HEK293T (cell line): Measurements from ENCODE around the gene TRIOBP.
A peak's percentile ranks its signal among the peaks of the same experiment; 100 is the strongest.

Experiments
- CTCF ChIA-PET: fragments of 350-600 bp; formaldehyde crosslinking; extraction: SDS; loops from one replicate; lab custom pipeline; 2021; ENCODE audit warnings: antibody characterized with exemption, inconsistent platforms; lab: Yijun Ruan, JAX
- POLR2A ChIA-PET: fragments of 350-600 bp; formaldehyde crosslinking; extraction: SDS; loops from one replicate; lab custom pipeline; 2020; ENCODE audit warnings: antibody characterized with exemption, inconsistent platforms; lab: Yijun Ruan, JAX
- DNase-seq: peaks from one replicate; pipeline ENCODE4 v3.0.0; 2012; ENCODE audit warnings: mixed read lengths; ENCODE audit errors: extremely low spot score
- ARNT ChIP-seq: fragments of 450-650 bp; IDR thresholded peaks from 2 replicates; pipeline ENCODE4 v1.6.1; 2017; ENCODE audit warnings: mild to moderate bottlenecking
- BHLHE40 ChIP-seq: fragments of 450-650 bp; IDR thresholded peaks from 2 replicates; pipeline ENCODE4 v1.6.1; 2016; ENCODE audit warnings: mild to moderate bottlenecking, moderate library complexity, borderline replicate concordance
- CTBP1 ChIP-seq: fragments of 450-650 bp; IDR thresholded peaks from 2 replicates; pipeline ENCODE4 v1.6.1; 2016; ENCODE audit warnings: borderline replicate concordance
- ELF4 ChIP-seq: fragments of 450-650 bp; IDR thresholded peaks from 2 replicates; pipeline ENCODE4 v1.6.1; 2017; ENCODE audit warnings: antibody characterized with exemption
- FOXA1 ChIP-seq: fragments of 450-650 bp; IDR thresholded peaks from 2 replicates; pipeline ENCODE4 v1.6.1; 2016; ENCODE audit warnings: mild to moderate bottlenecking
- FOXK2 ChIP-seq: fragments of 450-650 bp; IDR thresholded peaks from 2 replicates; pipeline ENCODE4 v1.6.1; 2016; ENCODE audit warnings: mild to moderate bottlenecking
- FOXM1 ChIP-seq: fragments of 450-650 bp; IDR thresholded peaks from 2 replicates; pipeline ENCODE4 v1.6.1; 2017; ENCODE audit warnings: mild to moderate bottlenecking, borderline replicate concordance
- HDGF ChIP-seq: fragments of 450-650 bp; IDR thresholded peaks from 2 replicates; pipeline ENCODE4 v1.6.1; 2017; ENCODE audit warnings: antibody characterized with exemption, borderline replicate concordance
- L3MBTL2 ChIP-seq: fragments of 450-650 bp; conservative IDR thresholded peaks from 2 replicates; pipeline ENCODE4 v1.6.1; 2016; ENCODE audit warnings: mild to moderate bottlenecking
- LEF1 ChIP-seq: fragments of 450-650 bp; IDR thresholded peaks from 2 replicates; pipeline ENCODE4 v1.6.1; 2017; ENCODE audit warnings: mild to moderate bottlenecking, borderline replicate concordance
- NFRKB ChIP-seq: fragments of 450-650 bp; IDR thresholded peaks from 2 replicates; pipeline ENCODE4 v1.6.1; 2016; ENCODE audit warnings: mild to moderate bottlenecking, moderate library complexity
- SP1 ChIP-seq: fragments of 450-650 bp; IDR thresholded peaks from 2 replicates; pipeline ENCODE4 v1.6.1; 2017
- SUZ12 ChIP-seq: fragments of 450-650 bp; IDR thresholded peaks from 2 replicates; pipeline ENCODE4 v1.6.1; 2016; ENCODE audit warnings: mild to moderate bottlenecking
- TARDBP ChIP-seq: fragments of 450-650 bp; IDR thresholded peaks from 2 replicates; pipeline ENCODE4 v1.6.1; 2016
- ZNF384 ChIP-seq: fragments of 450-650 bp; IDR thresholded peaks from 2 replicates; pipeline ENCODE4 v1.6.1; 2016
- TF ChIP-seq, protein P1 (sequence below): fragments of 450-650 bp; IDR thresholded peaks from 2 replicates; pipeline ENCODE4 v1.6.1; 2016

TRIOBP gene

DNA sequence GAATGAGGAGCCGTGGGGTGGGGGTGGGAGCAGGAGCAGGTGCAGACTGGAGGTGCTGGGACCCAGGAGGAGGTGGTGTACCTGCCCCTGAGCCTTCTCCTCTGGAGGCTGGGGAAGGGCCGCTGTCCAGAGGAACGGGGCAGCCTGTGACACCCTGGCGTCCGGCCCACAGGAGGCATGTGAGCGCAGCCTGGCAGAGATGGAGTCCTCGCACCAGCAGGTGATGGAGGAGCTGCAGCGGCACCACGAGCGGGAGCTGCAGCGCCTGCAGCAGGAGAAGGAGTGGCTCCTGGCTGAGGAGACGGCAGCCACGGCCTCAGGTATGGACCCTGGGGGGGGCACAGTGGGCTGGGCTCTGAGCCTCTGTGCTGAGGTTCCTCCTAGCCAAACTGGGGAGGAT, 68.7 kb downstream of the TRIOBP start:
- DNase-seq: no peak
- TF ChIP-seq SP1 (no peak), LEF1 (no peak), SUZ12 (no peak), ARNT (no peak), FOXM1 (no peak), BHLHE40 (no peak), ELF4 (no peak), ZNF384 (no peak), FOXK2 (no peak), CTBP1 (no peak), NFRKB (no peak), FOXA1 (no peak), HDGF (no peak)
- TF ChIP-seq, protein P1, sequence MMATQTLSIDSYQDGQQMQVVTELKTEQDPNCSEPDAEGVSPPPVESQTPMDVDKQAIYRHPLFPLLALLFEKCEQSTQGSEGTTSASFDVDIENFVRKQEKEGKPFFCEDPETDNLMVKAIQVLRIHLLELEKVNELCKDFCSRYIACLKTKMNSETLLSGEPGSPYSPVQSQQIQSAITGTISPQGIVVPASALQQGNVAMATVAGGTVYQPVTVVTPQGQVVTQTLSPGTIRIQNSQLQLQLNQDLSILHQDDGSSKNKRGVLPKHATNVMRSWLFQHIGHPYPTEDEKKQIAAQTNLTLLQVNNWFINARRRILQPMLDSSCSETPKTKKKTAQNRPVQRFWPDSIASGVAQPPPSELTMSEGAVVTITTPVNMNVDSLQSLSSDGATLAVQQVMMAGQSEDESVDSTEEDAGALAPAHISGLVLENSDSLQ: no peak
- ChIA-PET POLR2A (interaction anchor here (1.2 to 1.3 kb wide), 2 partner anchors 15 to 157 kb away, joined by 3 read pairs; partner anchors contain the start of gene GGA1), CTCF (no interaction called here)

DNA sequence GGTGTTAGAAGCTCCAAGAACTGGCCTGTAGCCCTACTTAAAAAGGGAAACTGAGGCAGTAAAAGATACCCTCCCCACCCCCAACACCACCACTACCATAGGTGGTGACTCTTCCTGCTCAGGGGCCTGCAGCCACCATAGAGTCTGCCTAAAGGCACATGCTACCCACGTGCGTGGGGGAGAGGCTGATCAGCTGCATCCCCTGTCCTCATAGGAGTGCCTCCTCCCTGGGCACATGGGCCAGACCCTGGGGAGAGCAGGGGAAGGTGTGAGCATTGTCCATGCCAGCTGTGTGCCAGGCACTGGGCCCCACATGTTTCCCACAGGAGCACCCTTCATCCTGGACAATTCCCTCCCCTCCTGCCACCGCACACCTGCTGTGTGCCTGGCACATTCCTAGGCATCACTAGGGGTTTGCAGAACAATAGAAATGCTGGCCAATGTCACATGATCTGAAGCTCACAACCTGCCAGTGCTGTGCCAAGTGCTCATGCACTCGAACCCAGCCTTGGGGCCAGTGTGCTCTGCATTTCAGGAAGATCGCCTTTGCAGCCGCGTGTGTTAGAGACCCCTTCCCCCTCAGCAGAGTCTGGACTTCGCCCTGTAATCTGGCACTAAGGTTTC, 69.2 kb downstream of the TRIOBP start:
- POLR2A ChIA-PET: interaction anchor here (1.3 kb wide), 1 partner anchor 15 kb away, joined by 3 read pairs; no protein-coding TSS in a partner anchor
- no peak for DNase-seq
- CTCF ChIA-PET: no interaction called here
- TF ChIP-seq SUZ12: no peak
- TF ChIP-seq FOXM1: no peak
- no peak for TF ChIP-seq CTBP1
- TF ChIP-seq LEF1: no peak
- TF ChIP-seq ELF4: no peak
- TF ChIP-seq FOXK2: no peak
- no peak for TF ChIP-seq NFRKB
- no peak for TF ChIP-seq HDGF
- TF ChIP-seq FOXA1: no peak
- TF ChIP-seq, protein P1: no peak
- TF ChIP-seq ARNT: no peak
- TF ChIP-seq SP1: no peak
- no peak for TF ChIP-seq TARDBP
- TF ChIP-seq L3MBTL2: no peak
- TF ChIP-seq ZNF384: no peak
- no peak for TF ChIP-seq BHLHE40

DNA sequence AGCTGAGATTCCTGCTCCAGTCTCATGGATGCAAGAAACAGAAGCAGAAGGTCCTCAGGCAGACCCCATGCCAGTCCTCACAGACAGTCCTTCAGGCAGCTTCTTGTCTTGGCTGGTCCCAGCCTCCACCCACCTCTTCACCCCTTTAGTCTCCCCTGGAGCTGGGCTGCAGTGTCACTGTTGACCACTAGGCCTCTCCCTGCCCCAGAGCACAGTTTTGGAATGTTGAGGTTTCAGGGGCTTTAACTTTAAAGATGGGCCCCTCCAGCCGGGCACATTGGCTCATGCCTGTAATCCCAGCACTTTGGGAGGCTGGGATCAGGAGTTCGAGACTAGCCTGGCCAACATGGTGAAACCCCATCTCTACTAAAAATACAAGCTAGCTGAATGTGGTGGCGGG, 71.4 kb downstream of the TRIOBP start:
- peak; percentile 58 for DNase-seq
- ChIA-PET CTCF (interaction anchor here (0.9 to 1.4 kb wide), 5 partner anchors 9 to 80 kb away, joined by 3 to 5 read pairs (median 3); no protein-coding TSS in a partner anchor), POLR2A (interaction anchor here (0.6 to 0.9 kb wide), 2 partner anchors 37 to 82 kb away, joined by 3 to 4 read pairs; partner anchors contain the start of gene NOL12)
- TF ChIP-seq, protein P1: no peak
- no peak for TF ChIP-seq BHLHE40
- no peak for TF ChIP-seq FOXM1
- TF ChIP-seq ELF4: no peak
- TF ChIP-seq HDGF: no peak
- TF ChIP-seq TARDBP: no peak

DNA sequence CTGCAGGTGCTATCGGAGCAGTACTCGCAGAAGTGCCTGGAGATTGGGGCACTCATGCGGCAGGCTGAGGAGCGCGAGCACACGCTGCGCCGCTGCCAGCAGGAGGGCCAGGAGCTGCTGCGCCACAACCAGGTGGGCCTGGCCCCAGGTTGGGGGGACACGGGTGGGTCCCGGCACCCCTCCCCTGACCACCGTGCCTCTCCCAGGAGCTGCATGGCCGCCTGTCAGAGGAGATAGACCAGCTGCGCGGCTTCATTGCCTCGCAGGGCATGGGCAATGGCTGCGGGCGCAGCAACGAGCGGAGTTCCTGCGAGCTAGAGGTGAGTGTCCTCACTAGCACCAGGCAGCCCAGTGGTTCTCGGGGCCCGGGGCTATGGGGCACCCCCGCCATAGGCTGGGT, 72.2 kb downstream of the TRIOBP start:
- POLR2A ChIA-PET: interaction anchor here (0.9 kb wide), 1 partner anchor 34 kb away, joined by 3 read pairs; no protein-coding TSS in a partner anchor

DNA sequence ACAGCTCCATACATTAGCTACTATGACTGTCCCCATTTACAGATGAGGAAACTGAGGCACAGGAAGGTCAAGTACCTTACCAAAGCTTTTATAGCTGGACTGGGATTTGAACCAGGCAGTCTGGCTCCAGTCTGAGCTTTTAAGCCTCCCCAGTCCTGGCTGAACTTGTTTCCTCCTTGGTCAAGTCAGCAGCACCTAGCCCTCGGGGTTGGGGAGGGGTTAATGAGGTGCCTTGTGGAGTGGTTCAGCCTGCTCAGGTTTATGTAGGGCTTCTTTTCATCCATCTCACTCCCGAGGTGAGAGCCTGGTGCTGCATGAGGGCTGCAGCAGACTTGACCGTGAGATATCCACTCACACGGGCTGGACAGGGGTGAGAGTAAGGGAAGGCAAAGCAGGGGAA, 74.2 kb downstream of the TRIOBP start:
- CTCF ChIA-PET: interaction anchor here (1.0 kb wide), 1 partner anchor 10 kb away, joined by 4 read pairs; no protein-coding TSS in a partner anchor
- TF ChIP-seq HDGF: no peak
- TF ChIP-seq BHLHE40: no peak
- TF ChIP-seq FOXA1: no peak
- TF ChIP-seq L3MBTL2: no peak
- no peak for TF ChIP-seq FOXK2
- TF ChIP-seq LEF1: no peak
- no peak for TF ChIP-seq ELF4
- TF ChIP-seq ARNT: no peak
- no peak for TF ChIP-seq FOXM1
- TF ChIP-seq ZNF384: no peak
- no peak for TF ChIP-seq TARDBP
- no peak for TF ChIP-seq SP1
- TF ChIP-seq SUZ12: no peak
- TF ChIP-seq NFRKB: no peak
- TF ChIP-seq, protein P1: no peak
- no peak for TF ChIP-seq CTBP1
- no peak for DNase-seq
- POLR2A ChIA-PET: no interaction called here

More for the DNA sequence above, 72.2 kb downstream of the TRIOBP start:
- CTCF ChIA-PET: interaction anchor here (1.1 to 1.4 kb wide), 3 partner anchors 13 to 81 kb away, joined by 3 read pairs; no protein-coding TSS in a partner anchor
- TF ChIP-seq FOXK2 (no peak), CTBP1 (no peak), L3MBTL2 (no peak), ZNF384 (no peak), ELF4 (no peak), SP1 (no peak), NFRKB (no peak), FOXA1 (no peak), SUZ12 (no peak), BHLHE40 (no peak), LEF1 (no peak), TARDBP (no peak), HDGF (no peak), ARNT (no peak), FOXM1 (no peak)
- TF ChIP-seq, protein P1: no peak
- DNase-seq: no peak
